OCI-LY7 (cell line): ENCODE measurements around the gene ZFP36L1.

Experiments used
- CTCF ChIP-seq: fragments of 200-600 bp; sonication (generic); conservative IDR thresholded peaks from 2 replicates; pipeline ENCODE4 v1.5.1; 2014; ENCODE audit warnings: mild to moderate bottlenecking, antibody characterized with exemption, low read length, moderate library complexity, mixed read lengths
- EZH2phosphoT487 ChIP-seq: fragments of 200-600 bp; sonication (generic); IDR thresholded peaks from 2 replicates; pipeline ENCODE4 v1.6.1; 2018; ENCODE audit warnings: low read depth, borderline replicate concordance, mild to moderate bottlenecking, mixed run types, antibody characterized with exemption, low read length, moderate library complexity, mixed read lengths

- TF ChIP-seq CTCF (no peak), EZH2phosphoT487 (no peak)
Measured at GRCh38 chr14:68748691-68749090, 44.2 kb downstream of the ZFP36L1 start.
